Right lobe of liver (tissue), 4 donors: ENCODE results near the gene TMED1.

Experiments used
- POLR2A ChIP-seq: fragments of 450-650 bp; IDR thresholded peaks from one replicate; pipeline ENCODE4 v1.6.1; 2017; ENCODE audit warnings: antibody characterized with exemption, mild to moderate bottlenecking
- TF ChIP-seq, protein P1 (sequence below), 4 donors: fragments of 200-600 bp in 3 of 4; fragments of 450-650 bp in 1 of 4; IDR thresholded peaks; one replicate each; pipeline versions ENCODE4 v1.5.1 to v1.8.0; 2016 to 2022; ENCODE audit warnings: antibody characterized with exemption in 4 of 4, mild to moderate bottlenecking in 2 of 4
- donor health status: DM: no; HTN: no; CAD: no.
- donor health status: DM: no; HTN: no; CAD: no.
- donor health status: DM: no; HTN: yes; CAD: no.

DNA sequence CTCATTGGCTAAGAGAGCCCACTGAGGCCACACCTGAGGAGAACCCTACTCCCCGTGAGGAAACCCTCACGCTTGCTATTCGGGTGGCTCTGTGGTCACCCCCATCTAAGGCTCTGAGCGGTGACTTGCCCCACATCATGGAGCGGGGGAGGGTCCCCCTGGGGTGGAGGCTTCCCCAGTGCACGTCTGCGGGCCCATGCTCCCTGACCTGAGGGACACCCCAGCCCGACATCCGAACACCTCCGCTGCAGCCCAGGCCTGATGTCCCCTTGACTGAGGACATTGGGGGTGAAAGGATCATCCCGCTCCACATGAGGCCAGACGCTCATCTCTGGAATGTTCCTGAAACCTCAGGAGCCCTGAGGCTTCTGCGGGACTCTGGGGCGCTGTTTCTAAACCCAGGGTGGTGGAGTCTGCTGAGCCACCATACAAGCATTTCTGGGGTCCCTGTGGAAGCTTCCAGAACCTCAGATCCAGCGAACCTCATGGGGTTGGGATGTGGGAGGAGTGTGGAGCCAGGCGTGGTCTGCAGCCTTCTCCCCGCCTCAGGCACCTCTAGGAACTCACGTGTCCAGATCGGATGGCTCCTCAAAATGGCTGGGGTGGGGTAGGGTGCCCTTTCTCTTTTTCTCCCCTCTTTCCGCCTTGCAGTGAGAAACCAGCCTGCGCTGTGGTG, 19.9 kb downstream of the TMED1 start:
- TF ChIP-seq, protein P1, sequence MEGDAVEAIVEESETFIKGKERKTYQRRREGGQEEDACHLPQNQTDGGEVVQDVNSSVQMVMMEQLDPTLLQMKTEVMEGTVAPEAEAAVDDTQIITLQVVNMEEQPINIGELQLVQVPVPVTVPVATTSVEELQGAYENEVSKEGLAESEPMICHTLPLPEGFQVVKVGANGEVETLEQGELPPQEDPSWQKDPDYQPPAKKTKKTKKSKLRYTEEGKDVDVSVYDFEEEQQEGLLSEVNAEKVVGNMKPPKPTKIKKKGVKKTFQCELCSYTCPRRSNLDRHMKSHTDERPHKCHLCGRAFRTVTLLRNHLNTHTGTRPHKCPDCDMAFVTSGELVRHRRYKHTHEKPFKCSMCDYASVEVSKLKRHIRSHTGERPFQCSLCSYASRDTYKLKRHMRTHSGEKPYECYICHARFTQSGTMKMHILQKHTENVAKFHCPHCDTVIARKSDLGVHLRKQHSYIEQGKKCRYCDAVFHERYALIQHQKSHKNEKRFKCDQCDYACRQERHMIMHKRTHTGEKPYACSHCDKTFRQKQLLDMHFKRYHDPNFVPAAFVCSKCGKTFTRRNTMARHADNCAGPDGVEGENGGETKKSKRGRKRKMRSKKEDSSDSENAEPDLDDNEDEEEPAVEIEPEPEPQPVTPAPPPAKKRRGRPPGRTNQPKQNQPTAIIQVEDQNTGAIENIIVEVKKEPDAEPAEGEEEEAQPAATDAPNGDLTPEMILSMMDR (IDR thresholded peaks at IDR 0.05) = no peak
- no peak for TF ChIP-seq POLR2A
